Cerebellar cortex (tissue), 1 donor: ENCODE results near the gene PIAS3.

Experiments used
- DNase-seq: peaks from one replicate; pipeline ENCODE4 v3.0.0-alpha.2; 2015; ENCODE audit warnings: low spot score

PIAS3 gene

DNA sequence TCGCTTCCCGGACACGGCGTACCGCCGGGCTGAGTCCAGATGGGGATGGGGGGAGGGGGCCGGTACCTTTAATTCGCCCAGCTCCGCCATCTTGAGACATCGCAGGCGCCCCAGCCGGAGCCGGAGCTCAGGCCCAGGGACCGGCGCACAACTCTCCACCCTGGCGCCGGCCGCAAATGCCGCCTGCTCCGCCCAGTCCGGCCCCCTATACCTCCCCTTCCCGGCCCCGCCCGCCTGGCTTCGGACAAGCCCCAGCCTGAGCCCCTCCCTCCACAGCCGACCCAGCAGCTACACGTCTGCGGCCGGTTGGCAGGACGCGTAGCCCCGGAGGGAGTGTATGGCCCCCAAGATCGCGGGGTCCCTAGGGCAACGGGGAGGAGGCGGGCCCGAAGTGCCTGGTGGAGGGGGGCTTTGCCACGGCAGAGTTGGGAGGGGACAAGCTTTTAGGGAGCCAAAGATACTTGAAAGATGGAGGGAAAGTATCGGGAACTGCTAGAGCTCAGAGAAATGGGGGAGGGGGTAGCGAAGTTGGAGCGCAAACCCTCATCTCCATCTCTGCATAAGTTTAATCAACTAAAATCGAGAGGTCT is at the start of gene PIAS3:
TSS of gene PIAS3 (minus strand) at position 181 of the 590 bp plus-strand sequence. CDS start at position 90, 91 bp downstream.
- DNase-seq: peak; percentile 91

DNA sequence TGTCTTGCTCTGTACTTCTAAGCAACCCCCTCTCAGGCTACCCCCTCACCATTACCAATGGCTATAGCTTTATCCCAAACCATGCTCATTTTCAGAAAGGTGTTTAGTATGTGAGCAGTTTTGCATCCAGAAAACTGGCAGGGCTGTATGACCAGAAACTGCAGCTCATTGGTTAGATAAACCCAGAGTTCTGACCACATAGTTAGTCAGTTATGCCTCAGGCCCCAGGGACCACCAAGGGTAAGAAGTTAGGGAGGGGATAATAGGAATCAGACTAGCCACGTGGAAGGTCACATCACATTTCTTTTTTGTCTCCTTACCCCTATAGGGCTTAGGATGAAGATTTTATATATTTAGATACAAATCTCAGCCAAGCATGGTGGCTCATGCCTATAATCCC is 49.8 kb upstream of the PIAS3 start:
- DNase-seq: no peak

DNA sequence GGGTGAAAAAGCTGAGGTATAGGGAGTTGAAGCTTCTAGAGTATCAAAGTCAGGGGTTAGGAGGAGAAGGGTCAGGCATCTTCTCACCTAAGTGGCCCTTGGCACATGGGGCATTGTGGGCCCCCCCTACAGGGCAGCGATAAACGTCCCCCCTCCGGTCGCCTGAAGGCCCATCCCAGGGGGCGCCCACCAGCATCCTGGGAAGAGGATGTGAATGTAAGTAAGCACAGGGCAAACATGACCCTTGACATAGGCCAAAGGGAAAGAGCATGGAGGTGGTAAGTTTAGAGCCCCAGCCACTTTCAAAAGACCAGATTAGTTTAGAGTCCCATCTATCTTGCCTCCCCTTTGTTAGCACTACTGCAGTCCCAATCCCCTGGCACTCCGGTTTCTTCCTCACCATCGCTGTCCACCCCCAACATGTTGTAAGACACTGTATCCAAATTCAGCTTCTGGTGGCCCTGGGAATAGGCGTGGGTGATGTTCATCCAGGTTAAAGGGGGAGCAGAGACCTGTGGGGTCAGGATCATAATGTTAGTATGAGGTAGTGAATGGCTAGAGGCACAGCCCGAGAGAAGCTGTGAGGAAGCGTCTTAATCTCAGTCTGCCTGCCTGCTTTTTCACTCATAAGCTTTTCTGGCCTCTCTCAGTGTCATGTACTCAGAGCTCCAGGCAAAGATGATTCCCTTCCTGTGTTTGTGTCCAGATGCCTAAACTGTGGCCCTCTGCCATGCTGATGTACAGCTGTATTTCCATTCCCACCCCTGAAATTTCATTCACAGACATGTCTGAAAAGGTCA is 48.3 kb upstream of the PIAS3 start:
- DNase-seq: no peak

DNA sequence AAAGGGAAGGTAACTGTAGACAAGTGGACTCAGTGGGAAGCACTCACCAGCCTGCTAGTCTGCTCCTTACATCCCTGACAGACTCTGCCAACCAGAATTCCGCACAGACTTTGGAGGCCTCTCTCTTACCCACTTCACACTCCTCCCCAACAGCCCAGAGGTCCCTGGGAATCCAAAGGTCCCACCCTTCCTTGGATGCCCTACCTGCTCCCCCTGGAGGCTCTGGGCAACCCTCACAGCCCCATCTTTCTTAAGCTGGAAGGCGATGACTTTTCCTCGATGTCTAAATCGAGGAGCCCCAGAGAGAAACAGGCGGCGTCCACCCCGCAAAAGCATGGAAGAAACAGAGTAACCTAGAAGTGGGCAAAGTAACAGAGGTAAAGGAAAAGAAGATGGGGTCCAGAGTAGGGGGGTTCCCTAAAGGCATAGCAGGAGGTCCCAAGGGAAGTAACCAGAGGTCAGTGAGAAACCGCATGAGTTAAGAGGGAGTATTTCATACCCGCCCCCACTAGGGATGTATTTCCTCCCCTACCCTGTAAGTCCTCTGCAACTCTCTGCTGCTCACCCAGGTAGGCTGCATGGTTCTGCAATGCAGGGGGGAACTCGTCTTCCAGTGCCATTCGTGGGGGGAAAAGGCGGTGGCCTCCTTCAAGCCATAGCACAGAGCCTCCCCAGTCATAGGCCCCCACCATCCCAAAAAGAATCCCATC is 42.6 kb upstream of the PIAS3 start:
- DNase-seq: no peak

DNA sequence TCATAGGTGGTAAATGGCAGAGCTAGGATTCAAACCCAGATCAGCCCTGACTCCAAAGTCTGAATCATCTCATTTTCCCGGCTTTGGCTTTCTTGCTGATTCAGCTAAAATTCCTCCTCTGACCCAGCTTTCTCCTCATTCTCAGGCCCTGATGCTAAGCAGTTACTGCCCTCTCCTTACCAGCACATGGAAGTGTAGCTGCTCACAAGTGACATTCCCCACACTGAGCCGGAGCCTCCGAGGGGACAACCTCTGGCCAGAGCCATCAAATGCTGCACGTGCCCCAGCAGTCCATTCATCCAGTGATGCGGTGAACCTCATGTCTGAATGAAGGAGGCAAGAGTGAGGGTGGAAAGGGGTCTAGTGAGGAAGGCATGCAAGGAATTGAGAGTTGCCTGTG is 39.9 kb upstream of the PIAS3 start:
- DNase-seq: no peak

DNA sequence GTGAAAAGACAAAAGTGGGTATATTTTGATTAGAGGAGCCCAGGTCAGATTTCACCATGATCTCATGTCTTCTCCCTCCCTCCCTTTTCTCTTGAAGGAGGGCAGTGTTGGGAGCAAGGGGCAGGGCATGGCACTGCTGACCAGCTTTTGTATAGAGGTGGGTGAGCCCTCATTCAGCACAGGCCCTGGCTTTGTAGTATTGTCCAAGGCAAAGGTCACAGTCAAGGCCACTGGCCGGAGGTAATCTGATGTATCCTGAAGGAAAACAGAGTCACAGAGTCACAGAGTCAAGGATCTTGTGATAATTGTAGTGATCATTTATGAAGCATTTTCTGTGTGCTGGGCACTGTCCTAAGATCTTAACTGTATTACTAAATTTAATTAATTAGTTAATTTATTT is 39.1 kb upstream of the PIAS3 start:
- DNase-seq: no peak

DNA sequence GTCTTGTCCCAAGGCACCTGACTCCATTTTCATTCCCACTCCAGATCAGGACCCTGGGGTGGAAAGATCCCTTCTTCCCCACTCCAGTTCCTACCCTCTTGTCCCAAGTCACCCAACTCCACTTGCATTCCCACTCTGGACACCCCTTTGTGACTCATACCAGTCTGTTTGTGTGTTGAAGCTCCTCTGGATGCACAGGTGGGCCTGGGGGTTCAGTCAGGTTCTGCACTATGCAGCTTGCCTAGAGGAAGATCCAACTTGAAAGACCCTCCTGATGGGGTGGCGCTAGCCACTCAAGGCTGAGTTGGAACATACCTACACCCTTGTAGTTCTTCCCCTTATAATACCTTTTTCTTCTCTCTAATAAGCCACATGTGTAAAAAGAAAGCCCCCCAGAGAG is 36.6 kb upstream of the PIAS3 start:
- DNase-seq: no peak

DNA sequence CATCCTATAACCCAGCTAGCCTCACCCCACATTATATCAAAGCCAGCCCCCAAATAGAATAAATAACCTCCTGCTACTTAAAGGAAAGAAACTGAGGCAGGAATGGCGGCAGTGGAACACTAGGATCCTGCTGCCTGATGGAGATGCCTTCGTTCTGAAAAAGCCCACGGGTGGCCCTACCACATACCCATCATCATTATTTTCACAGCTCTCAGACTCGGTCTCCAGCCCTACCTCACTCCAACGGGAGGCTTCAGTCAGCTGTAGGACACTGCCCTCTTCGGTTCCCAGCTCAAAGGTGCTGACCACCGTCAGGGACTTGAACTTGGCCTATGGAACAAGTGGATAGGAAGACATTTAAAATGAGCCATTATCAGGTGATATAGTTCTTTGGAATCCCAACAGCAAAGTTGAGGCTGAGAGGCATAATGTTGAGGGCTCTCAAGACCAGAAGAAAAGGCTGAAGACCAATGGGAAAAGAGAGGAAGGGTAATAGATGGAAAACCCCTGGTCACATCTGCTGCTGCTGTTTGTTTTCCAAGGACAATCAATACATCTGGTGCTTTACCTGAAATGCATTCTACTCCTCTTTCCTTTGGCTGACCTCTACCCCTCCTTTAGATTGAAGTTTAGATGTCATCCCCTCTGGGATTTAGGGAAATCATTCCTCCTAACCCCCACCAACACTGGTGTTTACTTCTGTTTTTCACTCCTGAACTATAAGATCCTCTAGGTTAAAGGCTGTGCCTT is 34.6 kb upstream of the PIAS3 start:
- no peak for DNase-seq

DNA sequence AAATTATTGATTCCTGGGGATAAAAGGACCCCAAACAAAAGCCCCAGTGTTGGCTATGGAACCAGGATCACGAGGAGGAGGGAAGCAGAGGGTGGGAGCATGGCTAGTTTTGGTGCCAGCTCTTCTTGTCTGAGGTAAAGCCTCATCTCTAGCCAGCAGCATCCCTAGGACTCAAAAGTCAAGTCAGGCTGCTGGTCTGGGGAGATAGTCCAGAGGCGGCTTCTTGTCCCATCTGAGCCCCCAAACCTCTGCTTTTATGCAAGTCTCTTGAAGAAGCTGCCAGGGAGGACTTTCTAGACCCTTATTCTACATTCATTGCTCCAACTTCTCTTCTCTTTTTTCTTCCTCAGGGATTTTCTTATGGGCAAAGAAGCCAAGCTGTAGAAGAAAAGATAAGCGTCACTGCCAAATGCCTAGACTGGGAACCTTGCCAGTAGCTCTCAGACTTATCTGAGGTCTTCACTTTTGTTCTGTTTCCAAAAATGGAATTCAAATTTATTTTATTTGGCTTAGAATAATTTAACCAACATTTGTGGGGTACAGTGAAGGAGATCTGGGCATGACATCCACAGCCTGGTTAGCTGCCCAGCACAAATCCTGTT is 33.7 kb upstream of the PIAS3 start:
- peak; percentile 34 for DNase-seq

DNA sequence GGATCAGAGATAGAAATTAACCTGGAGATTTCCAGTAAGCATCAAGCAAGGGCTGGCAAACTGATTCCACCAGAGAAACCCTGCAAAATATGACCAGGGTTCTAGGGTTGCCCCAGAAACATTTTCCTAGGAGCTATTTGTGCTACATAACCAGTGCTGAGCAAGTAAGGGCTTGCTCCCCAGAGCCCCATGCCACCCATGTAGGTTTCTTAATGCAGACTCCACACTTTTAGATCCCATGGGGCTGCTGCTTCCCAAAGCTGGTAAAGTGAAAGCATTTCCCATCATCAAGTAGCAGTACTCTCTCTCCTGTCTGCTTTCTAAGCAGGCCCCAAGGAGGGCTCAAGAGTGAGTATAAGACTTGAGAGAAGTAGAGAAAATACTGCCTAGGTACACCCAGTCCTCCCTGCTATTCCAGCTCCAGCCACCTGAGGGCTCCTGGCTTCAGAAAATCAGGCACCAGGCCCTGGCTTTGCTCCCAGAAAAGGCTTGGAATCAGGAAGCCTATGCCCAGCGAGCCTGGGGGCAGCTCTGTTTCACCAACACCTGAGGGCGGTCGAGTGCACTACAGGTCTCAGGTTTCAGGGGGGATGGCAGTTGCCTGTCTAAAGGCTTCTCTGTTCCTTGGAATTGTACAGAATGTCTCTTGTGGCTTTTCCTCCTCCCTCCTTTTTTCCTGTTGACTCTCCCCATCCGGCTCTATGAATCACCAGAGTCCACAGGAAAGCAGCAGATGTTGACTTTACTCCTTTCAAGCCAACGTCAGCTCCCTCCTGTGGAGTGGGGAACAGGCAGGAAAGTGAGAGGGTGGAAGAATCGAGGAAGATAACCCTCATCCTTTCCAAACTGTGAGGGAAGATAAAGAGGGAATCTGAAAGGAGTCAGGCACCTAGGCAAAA is 33.0 kb upstream of the PIAS3 start:
- peak; percentile 98 for DNase-seq

DNA sequence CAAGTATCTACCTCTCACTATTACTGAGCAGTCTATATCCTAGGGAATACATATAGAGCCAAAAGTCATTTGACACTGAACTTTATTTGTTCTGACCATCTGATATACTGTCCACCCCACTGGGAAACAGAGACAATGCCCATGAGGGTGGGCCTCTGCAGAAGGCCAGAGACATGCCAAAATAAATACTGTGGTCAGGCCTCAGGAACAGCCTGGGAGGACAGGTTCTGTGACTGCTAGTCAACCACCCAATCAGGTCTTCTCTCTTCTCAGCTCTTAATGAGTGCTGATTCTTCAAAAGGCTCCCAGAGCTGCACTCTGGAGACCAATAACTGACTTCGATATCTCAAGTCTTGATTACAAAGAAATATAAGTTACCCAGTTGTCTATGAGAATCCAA is 32.3 kb upstream of the PIAS3 start:
- DNase-seq: no peak

DNA sequence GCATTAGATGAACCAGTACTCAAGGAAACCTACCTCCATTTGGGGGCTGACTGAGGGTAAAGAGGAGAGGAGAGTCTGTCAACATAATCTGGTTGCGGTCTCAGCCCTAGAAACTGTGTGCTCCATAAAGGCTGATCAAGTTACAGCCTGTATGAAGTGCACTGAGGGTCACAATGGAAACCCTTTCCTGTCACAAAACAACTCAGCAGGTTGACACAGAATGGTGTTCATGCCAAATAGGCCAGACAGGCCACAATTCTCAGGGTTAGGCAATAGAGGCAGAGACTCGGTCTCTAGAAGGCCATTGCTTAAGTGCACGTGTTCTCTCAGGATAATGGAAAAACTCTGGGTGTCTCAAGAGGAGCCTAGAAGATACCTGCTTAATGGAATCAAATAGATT is 30.8 kb upstream of the PIAS3 start:
- no peak for DNase-seq

DNA sequence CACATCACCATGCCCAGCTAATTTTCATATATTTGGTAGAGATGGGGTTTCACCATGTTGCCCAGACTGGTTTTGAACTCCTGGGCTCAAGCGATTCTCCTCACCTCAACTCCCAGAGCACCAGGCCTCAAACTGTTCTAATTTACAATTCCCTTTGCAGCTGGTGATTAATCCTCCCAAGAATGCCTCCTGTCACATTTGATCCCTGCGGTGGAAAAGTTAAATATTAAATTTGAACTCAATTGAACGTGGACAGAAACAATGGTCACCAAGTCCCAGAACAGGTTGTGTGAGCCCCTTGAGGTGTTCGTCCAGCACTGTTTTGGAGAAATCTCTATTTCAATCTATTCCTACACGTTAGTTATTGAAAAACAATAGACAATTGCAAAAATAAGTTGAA is 28.8 kb upstream of the PIAS3 start:
- DNase-seq: no peak

DNA sequence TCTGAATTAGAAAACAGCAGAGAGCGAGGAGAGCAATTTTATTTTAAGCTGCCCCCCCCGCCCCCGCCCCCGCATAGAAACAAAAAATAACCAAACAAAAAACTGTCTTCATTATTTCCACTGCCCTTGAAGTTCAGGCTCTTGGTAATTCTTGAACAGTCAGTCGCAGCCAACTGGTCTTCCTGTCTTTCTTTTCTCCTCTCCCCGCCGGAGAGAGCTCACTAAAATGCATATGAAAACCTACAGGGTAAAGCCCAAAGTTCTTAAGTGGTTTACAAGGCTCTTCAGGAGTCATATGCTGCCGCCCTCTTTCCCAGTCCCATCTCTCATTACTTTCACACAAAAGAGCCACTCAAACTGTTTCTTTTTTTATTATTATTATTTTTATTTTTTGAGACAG is 27.9 kb upstream of the PIAS3 start:
- DNase-seq: no peak

DNA sequence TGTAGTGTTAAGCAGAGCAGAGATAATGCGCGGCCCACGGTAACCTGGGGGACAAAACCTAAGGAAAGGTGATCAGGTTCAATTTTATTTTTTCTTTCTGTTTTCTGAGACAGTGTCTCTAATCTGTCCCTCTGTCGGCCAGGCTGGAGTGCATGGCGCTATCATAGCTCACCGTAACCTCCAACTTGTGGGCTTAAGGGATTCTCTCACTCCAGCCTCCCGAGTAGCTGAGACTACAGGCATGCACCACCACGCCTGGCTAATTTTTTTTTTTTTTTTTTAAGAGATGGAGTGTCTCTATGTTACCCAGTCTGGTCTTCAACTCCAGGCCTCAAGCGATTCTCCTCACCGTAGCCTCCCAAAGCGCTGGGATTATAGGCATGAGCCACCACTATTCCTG is 27.5 kb upstream of the PIAS3 start:
- DNase-seq: no peak

DNA sequence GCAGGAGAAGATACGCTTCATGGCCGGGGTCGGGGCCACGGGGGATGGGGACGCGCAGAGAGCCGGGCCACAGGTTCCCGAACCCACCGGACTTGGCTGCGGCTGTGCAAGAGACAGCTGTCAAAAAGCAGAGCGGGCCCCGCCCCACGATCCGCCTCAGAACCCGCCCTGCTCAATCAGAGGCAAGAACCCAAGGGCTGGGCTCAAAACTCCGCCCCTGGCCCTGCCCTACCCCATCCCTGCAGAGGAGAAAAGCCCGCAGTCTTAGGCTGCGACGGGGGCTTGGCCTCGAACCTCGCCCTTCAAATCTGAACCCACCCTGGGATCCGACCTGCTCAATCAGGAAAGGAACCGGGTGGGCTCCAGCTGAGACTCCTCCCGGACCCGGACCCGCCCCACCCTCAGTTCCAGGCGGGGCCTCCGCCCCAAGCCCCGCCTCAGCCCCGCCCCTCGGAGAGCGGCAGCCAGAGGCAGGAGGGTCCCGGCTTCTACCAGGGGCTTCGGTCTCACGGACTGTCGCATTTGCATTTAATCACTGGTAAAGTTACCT is 26.9 kb upstream of the PIAS3 start, which contains the start of gene ANKRD35:
TSS of gene ANKRD35 (minus strand) at position 129 of the 550 bp plus-strand sequence. CDS start at position 21, 108 bp downstream.
- peak; percentile 87 for DNase-seq

DNA sequence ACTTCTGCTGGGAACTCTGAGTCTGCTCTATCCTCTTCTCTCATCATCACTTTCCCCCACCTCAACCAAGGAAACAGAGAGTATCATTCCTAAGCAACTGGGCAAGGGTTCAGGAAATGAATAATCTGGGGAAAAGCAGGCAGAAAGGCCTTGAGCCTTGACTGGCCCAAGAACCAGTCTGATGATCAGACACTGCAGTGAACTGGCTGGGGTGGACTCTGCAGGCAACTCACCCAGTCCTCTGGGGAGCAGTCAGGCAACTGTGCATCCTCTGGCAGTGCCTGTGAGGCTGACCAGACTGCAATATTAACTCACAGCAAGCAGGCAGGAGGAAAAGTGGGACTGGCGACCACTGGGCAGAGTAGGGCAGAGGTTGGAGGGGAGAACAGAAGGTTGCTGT is 25.8 kb upstream of the PIAS3 start:
- no peak for DNase-seq

DNA sequence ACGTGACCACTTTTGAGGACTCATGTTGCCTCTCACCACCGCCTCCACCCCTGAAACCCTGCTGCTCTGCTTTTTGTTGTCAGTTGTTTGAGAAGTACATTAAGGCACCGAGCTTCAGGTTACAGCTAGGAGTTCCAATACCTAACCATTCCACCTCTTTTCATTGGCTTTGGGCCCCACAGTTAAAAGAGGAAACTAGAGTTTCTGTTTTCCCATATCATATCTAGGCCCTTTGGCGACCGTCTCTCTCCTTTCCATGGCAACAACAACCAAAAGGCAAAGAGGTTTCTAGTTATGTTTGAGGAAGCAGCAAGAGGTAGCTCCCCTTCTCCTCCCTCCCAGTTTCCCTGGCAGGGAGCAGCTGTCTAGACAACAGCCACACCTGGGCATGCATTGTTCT is 20.9 kb upstream of the PIAS3 start:
- no peak for DNase-seq

DNA sequence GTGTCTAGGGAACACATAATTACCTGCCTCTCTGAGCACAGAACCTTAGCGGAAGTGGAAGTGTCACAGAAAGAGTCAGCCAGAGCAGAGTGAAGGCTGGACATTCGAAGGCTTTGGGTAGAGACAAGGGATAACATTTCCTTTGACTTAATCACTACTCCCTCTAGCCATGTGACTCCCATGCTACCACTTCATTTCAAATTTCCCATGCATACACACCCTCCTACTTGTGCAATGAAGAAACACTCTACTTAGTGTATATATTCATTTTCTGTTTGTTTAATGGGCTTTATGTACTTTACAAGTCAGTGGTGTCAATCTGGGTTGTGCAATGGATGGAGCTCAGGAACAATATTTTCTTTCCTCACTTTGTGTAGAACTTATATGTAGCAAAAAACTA is 19.8 kb upstream of the PIAS3 start:
- no peak for DNase-seq

DNA sequence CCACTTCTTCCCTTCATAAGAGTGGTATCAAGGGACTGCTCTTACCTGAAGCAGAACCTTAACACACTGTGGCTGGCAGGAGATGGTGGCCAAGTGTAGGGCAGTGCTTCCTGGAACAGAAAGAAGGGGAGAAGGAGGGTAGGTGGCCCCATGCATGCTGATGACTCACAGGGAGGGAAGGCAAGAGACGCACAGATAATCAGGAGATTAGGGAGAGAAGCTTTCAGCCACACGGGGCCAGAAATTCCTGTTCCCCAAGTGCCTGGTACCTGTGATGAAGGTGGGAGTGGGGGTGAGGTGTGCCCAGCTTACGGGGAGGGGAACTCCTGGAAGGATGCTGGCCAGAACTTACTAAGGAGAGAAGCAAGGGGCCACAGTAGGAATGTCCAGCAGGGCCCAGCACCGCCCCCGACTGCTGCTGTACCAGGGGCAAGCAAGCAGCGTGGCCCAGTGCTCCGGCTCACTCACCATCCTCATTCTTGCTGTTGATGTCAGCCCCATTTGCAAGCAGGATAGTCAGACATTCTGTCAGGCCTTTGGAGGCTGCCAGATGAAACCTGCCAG is 19.1 kb upstream of the PIAS3 start:
- no peak for DNase-seq
